Activated CD4-positive, alpha-beta memory T cell treated with anti-CD3 and anti-CD28 coated beads for 36 hours (primary cell): ENCODE data around the gene MISFA. TPM values are rescaled to one million over a fixed set of nuclear protein-coding genes. Genes with fewer than 3 reads are reported as not detected.
A peak's percentile ranks its signal among the peaks of the same experiment; 100 is the strongest.
"Not testable (repeated sequence)": the region's sequence is repeated elsewhere in the genome, so short reads cannot be mapped to it uniquely, and the experiment has no call there.

Experiments used
- CTCF ChIA-PET: fragments of 350-600 bp; sonication (Branson Sonifier 250); formaldehyde crosslinking; loops from one replicate; lab custom pipeline; 2021; ENCODE audit warnings: antibody characterized with exemption, inconsistent platforms; lab: Charles Lee
- POLR2A ChIA-PET: fragments of 350-600 bp; sonication (Branson Sonifier 250); formaldehyde crosslinking; loops from one replicate; lab custom pipeline; 2021; ENCODE audit warnings: antibody characterized with exemption; lab: Charles Lee
- DNase-seq: peaks from one replicate; pipeline ENCODE4 v3.0.0-alpha.2; 2020
- H3K27ac Mint-ChIP-seq: one replicate; pipeline ENCODE4 v1.8.0; 2021; ENCODE audit warnings: mixed read lengths
- H3K27me3 Mint-ChIP-seq: one replicate; pipeline ENCODE4 v1.8.0; 2021; ENCODE audit warnings: mixed read lengths
- H3K36me3 Mint-ChIP-seq: one replicate; pipeline ENCODE4 v1.8.0; 2021; ENCODE audit warnings: mixed read lengths
- H3K4me1 Mint-ChIP-seq: one replicate; pipeline ENCODE4 v1.8.0; 2021; ENCODE audit warnings: low read depth, mixed read lengths
- H3K4me3 Mint-ChIP-seq: one replicate; pipeline ENCODE4 v1.8.0; 2021; ENCODE audit warnings: mild to moderate bottlenecking, mixed read lengths
- H3K9me3 Mint-ChIP-seq: one replicate; pipeline ENCODE4 v1.8.0; 2021; ENCODE audit warnings: mixed read lengths
- intact Hi-C: fragments of 100-400 bp; cut with micrococcal nuclease; formaldehyde crosslinking; loops from one replicate; pipeline ENCODE4 v1.15.1; 2023
- total RNA-seq, 2 experiments: library from RNA; stranded (reverse); gene quantifications; one replicate each; pipeline ENCODE4 v1.2.3, GENCODE V29; 2021

MISFA gene
- total RNA-seq, 2 experiments from 2014 or later: 2.2 to 2.9 TPM

- Mint-ChIP-seq H3K4me1 (peaks cover 51% of the 10 kb centered on the region), H3K9me3 (no peaks in the 10 kb centered on the region), H3K36me3 (peaks cover 25% of the 10 kb centered on the region), H3K27ac (peak overlapping the region; percentile 82), H3K4me3 (peak overlapping the region; percentile 39), H3K27me3 (no peaks in the 10 kb centered on the region)
- POLR2A ChIA-PET: interaction anchor here (4.6 kb wide), 1 partner anchor 15 kb away, joined by 61 read pairs; the partner anchor contains the start of gene SPTY2D1
- DNase-seq: no peak
- intact Hi-C loops: loop anchor here (5.0 kb wide), 2 partner anchors 144 to 151 kb away; no protein-coding TSS in a partner anchor
- CTCF ChIA-PET: interaction anchor here (1.0 to 2.9 kb wide), 6 partner anchors 10 to 113 kb away, joined by 3 to 10 read pairs (median 5); no protein-coding TSS in a partner anchor
Measured at GRCh38 chr11:18618342-18619025, 18.9 kb downstream of the MISFA start.

- ChIA-PET POLR2A (no interaction called here), CTCF (interaction anchor here (0.7 to 1.4 kb wide), 3 partner anchors 10 to 172 kb away, joined by 3 to 4 read pairs (median 3); no protein-coding TSS in a partner anchor)
- H3K9me3 Mint-ChIP-seq: peaks cover 4% of the 10 kb centered on the region
Measured at GRCh38 chr11:18623707-18624106, 24.1 kb downstream of the MISFA start.

GRCh38 chr11:18624161-18624560, 24.6 kb downstream of the MISFA start:
- ChIA-PET POLR2A (no interaction called here), CTCF (interaction anchor here (0.6 to 1.4 kb wide), 4 partner anchors 9 to 172 kb away, joined by 3 to 4 read pairs (median 3); no protein-coding TSS in a partner anchor)
- Mint-ChIP-seq H3K4me3 (no peak overlapping the region), H3K27me3 (no peaks in the 10 kb centered on the region), H3K4me1 (peaks cover 36% of the 10 kb centered on the region), H3K27ac (no peak overlapping the region), H3K36me3 (peaks cover 8% of the 10 kb centered on the region), H3K9me3 (peaks cover 4% of the 10 kb centered on the region)
- DNase-seq: no peak
- intact Hi-C loops: no loop called here

More at GRCh38 chr11:18623707-18624106, 24.1 kb downstream of the MISFA start:
- intact Hi-C loops: no loop called here
- Mint-ChIP-seq H3K4me1 (peaks cover 37% of the 10 kb centered on the region), H3K27me3 (no peaks in the 10 kb centered on the region), H3K4me3 (no peak overlapping the region), H3K36me3 (peaks cover 8% of the 10 kb centered on the region), H3K27ac (no peak overlapping the region)
- DNase-seq: no peak

DNA sequence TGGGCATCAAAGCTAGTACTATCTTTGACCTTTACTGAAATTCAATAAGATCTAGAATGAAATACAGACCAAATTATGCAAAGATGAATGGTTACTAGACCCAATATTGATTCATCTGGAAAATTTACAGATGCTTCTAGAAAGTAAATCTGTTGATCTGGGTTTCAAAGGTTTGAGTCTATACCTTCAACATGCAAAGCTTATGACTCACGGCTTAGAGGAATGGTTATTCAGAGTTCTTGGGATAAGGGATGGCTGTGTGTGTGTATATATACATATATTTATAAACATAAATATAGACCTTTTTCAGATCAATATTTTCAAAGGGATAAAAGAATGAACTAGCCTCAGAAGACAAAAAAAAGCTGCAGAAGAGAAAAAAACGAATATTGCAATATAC, 33.3 kb downstream of the MISFA start:
- H3K27ac Mint-ChIP-seq: peak overlapping the region; percentile 99
- intact Hi-C loops: loop anchor here (5.0 kb wide), 2 partner anchors 391 to 1556 kb away; partner anchors contain the start of gene RPS13

DNA sequence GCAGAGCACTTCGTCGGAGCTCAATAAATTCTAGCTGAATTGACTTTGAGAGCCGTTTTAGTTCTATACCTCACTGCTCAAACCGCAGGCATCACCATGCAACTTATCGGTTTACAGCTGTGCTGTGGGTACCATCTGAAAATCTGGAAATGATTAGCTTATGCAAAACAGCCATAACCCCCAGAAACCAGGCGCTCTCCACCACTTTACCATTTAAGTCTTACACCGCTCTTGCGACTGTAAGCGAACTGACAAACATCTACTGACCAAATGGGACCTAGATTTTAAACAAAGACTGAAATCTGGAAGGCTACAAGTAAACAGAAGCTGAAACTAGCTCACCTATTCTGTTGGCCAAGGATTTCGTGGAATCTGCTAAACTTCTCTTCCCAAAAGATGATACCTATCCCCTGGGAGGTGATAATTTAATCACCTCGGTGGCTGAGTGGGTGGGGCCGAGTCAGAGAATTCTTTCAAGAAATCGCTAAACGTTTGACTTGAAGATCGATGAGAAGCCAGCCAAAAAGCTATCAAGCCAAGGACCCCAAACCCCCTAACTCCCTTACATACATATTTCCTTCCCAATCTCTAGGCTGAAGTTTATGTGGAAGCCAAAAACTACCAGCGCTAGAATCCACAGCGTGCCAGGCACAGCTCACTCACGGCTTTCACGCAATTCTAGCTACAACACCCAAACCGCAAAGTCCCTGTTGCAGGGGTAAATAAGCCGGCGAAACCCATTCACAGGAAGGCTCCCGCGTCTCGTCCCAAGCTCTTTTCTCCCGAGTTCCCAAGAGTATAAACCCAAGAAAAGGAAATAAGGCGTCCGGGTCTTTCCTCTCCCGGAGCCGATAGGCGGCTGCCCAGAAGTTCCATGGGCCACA, 33.9 kb downstream of the MISFA start:
- Mint-ChIP-seq H3K36me3 (peaks cover 2% of the 10 kb centered on the region), H3K9me3 (no peaks in the 10 kb centered on the region), H3K4me3 (peak overlapping the region; percentile 89), H3K27ac (peak overlapping the region; percentile 99), H3K27me3 (no peaks in the 10 kb centered on the region), H3K4me1 (peaks cover 28% of the 10 kb centered on the region)
- CTCF ChIA-PET: interaction anchor here (0.7 to 4.6 kb wide), 14 partner anchors 10 to 518 kb away, joined by 3 to 24 read pairs (median 4); partner anchors contain the start of gene UEVLD
- DNase-seq: peak; percentile 65
- intact Hi-C loops: loop anchor here (1.0 to 5.0 kb wide), 12 partner anchors 17 to 1556 kb away; partner anchors contain the start of genes GTF2H1, HPS5, LDHA and RPS13
- POLR2A ChIA-PET: interaction anchor here (1.1 to 3.8 kb wide), 13 partner anchors 13 to 311 kb away, joined by 3 to 61 read pairs (median 8); partner anchors contain the start of genes GTF2H1, HPS5, LDHA and TSG101

More for the DNA sequence above, 33.3 kb downstream of the MISFA start:
- peaks cover 34% of the 10 kb centered on the region for H3K4me1 Mint-ChIP-seq
- CTCF ChIA-PET: interaction anchor here (0.9 to 4.6 kb wide), 13 partner anchors 9 to 517 kb away, joined by 3 to 24 read pairs (median 4); partner anchors contain the start of gene UEVLD
- no peak for DNase-seq
- POLR2A ChIA-PET: interaction anchor here (1.1 to 3.8 kb wide), 10 partner anchors 12 to 239 kb away, joined by 3 to 61 read pairs (median 8); partner anchors contain the start of genes LDHA, TSG101 and UEVLD
- H3K27me3 Mint-ChIP-seq: no peaks in the 10 kb centered on the region
- no peaks in the 10 kb centered on the region for H3K9me3 Mint-ChIP-seq
- H3K4me3 Mint-ChIP-seq: peak overlapping the region; percentile 89
- H3K36me3 Mint-ChIP-seq: peaks cover 2% of the 10 kb centered on the region

- Mint-ChIP-seq H3K27ac (peak within 1 kb of the TSS; percentile 99), H3K9me3 (no peaks in the 10 kb centered on the region), H3K27me3 (no peaks in the 10 kb centered on the region), H3K4me3 (peak within 1 kb of the TSS; percentile 89), H3K36me3 (peaks cover 2% of the 10 kb centered on the region), H3K4me1 (peaks cover 22% of the 10 kb centered on the region)
- ChIA-PET POLR2A (interaction anchor here (1.2 to 3.8 kb wide), 12 partner anchors 14 to 312 kb away, joined by 3 to 61 read pairs (median 8); partner anchors contain the start of genes GTF2H1, HPS5, LDHA and TSG101), CTCF (interaction anchor here (0.6 to 4.6 kb wide), 10 partner anchors 11 to 519 kb away, joined by 3 to 24 read pairs (median 4); partner anchors contain the start of gene UEVLD)
- intact Hi-C loops: loop anchor here (1.0 to 5.0 kb wide), 12 partner anchors 18 to 1557 kb away; partner anchors contain the start of genes GTF2H1, HPS5, LDHA and RPS13
- peak; percentile 99 for DNase-seq
Measured at GRCh38 chr11:18634140-18635032, 34.8 kb downstream of the MISFA start, which contains the start of gene SPTY2D1. Gene SPTY2D1, minus strand, starts transcription at chr11:18634342. Its CDS starts 85 bp downstream, at chr11:18634257.

- ChIA-PET CTCF (interaction anchor here (2.8 kb wide), 1 partner anchor 9 kb away, joined by 15 read pairs; no protein-coding TSS in a partner anchor), POLR2A (no interaction called here)
- no peak for DNase-seq
- H3K27ac Mint-ChIP-seq: no peak overlapping the region
- no peaks in the 10 kb centered on the region for H3K4me1 Mint-ChIP-seq
- H3K4me3 Mint-ChIP-seq: no peak overlapping the region
- no peaks in the 10 kb centered on the region for H3K36me3 Mint-ChIP-seq
- intact Hi-C loops: no loop called here
- H3K9me3 Mint-ChIP-seq: no peaks in the 10 kb centered on the region
- H3K27me3 Mint-ChIP-seq: no peaks in the 10 kb centered on the region
Measured at GRCh38 chr11:18641677-18642076, 42.1 kb downstream of the MISFA start.

GRCh38 chr11:18643034-18643433, 43.4 kb downstream of the MISFA start:
- H3K27ac Mint-ChIP-seq, H3K4me1 Mint-ChIP-seq, intact Hi-C loops, H3K9me3 Mint-ChIP-seq, H3K27me3 Mint-ChIP-seq, CTCF ChIA-PET, H3K4me3 Mint-ChIP-seq, POLR2A ChIA-PET, H3K36me3 Mint-ChIP-seq, DNase-seq: not testable (repeated sequence)

- ChIA-PET POLR2A (interaction anchor here (0.6 kb wide), 1 partner anchor 39 kb away, joined by 3 read pairs; no protein-coding TSS in a partner anchor), CTCF (interaction anchor here (0.7 to 4.0 kb wide), 15 partner anchors 9 to 535 kb away, joined by 3 to 40 read pairs (median 5); partner anchors contain the start of genes TSG101 and UEVLD)
- no peak for DNase-seq
- peaks cover 4% of the 10 kb centered on the region for H3K4me1 Mint-ChIP-seq
- H3K36me3 Mint-ChIP-seq: no peaks in the 10 kb centered on the region
- no peaks in the 10 kb centered on the region for H3K27me3 Mint-ChIP-seq
- no peaks in the 10 kb centered on the region for H3K9me3 Mint-ChIP-seq
- H3K27ac Mint-ChIP-seq: no peak overlapping the region
- no peak overlapping the region for H3K4me3 Mint-ChIP-seq
- intact Hi-C loops: loop anchor here (5.0 kb wide), 2 partner anchors 123 to 408 kb away; partner anchors contain the start of gene TSG101
Measured at GRCh38 chr11:18650353-18650752, 50.8 kb downstream of the MISFA start.
